Jurkat, Clone E6-1 (cell line): Measurements from ENCODE around the gene HSD17B2.

ENCODE experiments used
- DNase-seq: peaks from one replicate; pipeline ENCODE4 v3.0.0-alpha.2; 2011; ENCODE audit warnings: low read depth, low spot score
- H3K4me3 ChIP-seq: 2 replicates; pipeline ENCODE4 v1.5.1; 2011; ENCODE audit warnings: mild to moderate bottlenecking, low read length, control low read depth, moderate library complexity

HSD17B2 gene

DNA sequence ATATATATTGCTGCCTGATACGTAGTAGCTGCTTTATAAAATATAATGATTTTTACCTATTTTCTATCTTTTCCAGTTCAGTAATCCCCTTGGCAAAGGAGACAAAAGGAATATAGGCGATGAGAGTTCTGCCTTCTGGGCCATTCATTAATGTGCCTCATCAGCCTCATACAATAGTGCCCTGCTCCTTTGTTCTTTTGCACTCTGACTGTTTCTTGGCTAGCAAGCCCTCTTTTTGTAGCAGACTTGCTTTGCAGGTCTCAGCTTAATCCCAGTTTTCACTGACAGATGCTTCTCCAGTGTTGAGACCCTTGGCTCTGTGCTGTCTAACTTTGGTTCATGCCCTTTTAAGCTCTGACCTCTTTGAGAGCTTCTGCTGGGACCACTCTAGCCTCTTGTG lies 10.4 kb downstream of the HSD17B2 start:
- no peak overlapping the region for H3K4me3 ChIP-seq
- no peak for DNase-seq

DNA sequence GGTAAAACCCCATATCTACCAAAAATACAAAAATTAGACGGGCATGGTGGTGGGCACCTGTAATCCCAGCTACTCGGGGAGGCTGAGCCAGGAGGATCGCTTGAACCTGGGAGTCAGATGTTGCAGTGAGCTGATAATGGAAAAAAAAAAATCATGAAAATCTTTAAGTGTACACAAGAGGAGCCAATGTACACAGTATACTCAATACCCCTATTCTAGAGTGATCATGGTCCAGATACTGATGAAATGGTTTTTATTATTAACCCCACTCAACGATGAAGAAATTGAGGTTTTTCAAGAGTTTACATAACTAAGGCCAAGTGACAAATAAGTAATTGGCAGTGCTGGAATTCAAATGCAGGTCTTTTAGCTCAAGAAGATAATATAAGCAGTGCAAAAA lies 11.5 kb downstream of the HSD17B2 start:
- no peak for DNase-seq
- H3K4me3 ChIP-seq: no peak overlapping the region

DNA sequence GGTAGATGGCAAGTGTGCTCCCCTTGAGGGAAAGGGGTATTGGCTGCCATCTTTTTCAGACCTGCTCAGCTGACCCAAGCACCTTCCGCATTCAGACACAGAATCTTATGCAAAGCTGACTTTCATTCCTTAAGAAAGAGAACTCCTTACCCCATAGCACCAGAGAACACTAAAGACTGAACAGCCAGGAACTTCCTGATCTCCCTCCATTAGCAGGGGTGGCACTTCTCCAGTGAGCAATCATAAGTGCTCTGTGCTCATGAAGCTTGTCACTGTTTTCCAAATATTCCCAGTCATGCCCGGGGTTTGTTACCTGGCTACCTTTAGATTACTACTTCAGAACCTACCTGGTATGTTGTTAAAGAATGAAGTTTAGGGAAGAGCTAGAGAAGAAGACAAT lies 11.9 kb downstream of the HSD17B2 start:
- no peak overlapping the region for H3K4me3 ChIP-seq
- DNase-seq: no peak

DNA sequence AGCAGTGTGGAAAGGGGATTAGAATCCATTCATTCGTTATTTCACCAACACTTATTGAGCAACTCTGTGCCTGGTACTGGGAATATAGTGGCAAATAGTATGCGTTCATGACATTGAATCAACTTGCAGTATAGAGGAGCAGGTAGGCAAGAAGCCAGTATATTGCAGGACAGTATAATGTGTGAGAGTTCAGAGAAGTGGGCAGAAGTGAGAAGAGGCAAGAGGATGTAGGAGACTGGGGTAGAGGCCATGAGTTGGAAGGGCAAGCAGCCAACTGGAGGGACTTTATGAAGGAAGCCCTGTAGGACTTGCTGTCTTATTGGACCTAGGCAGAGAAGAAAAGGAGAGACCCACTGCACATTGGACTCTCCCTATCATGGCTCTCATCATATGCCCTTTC lies 12.3 kb downstream of the HSD17B2 start:
- H3K4me3 ChIP-seq: no peak overlapping the region
- DNase-seq: no peak

DNA sequence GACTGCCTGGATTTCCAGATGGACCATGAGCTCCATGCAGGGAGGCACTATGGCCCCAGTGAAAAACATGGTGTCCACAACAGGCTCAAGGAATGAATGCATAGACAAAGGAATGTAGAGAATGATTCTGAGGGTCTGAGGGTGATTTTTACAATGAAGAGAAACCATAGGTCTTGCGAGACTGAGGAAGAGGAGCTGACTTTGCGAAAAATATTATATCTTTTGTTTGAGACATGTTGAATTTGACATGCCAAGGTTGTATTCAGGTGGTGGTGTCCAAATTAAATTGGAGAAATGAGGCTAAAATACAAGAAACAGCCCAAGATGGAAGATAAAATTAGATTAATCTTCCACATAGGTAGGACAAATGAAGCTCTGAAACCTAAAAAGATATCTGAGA lies 12.7 kb downstream of the HSD17B2 start:
- H3K4me3 ChIP-seq: no peak overlapping the region
- DNase-seq: no peak

DNA sequence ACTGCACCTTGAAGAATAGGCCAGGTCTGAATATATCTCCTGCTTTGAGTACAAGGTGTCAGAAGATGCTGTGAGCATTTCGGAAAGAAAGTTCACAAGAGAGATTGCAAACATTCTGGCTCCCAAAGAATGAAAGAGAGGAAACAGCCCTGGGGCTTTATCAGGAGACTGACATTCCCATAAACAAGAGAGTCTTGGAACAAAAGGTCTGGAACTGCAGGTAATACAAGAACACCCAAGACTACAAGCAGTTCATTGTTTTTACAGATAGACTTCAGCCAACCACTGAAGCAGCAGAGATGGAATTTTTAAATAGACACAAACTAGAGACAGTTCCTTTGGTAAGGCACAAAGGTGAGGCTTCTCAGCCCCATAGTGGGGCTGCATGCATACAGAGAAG lies 14.4 kb downstream of the HSD17B2 start:
- H3K4me3 ChIP-seq: no peak overlapping the region
- no peak for DNase-seq

DNA sequence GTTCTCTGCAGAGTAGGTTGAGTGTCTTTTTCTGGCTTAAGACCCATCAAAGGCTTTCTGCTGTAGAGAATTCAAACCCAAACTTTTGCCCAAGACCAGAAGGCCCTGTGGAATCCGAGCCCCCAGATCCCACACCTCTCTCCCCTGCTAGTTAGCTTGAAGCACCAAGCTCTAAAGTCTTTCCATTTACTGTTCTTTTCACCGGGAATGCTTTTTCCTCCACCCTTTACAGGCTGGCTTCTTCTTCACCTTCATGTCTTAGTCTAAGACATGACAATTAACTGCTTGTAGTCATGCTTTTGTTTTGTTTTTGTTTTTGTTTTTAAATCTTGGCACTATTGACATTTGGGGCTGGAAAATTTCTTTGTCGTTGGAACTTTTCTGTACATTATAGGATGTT lies 15.5 kb downstream of the HSD17B2 start:
- H3K4me3 ChIP-seq: no peak overlapping the region
- DNase-seq: no peak

DNA sequence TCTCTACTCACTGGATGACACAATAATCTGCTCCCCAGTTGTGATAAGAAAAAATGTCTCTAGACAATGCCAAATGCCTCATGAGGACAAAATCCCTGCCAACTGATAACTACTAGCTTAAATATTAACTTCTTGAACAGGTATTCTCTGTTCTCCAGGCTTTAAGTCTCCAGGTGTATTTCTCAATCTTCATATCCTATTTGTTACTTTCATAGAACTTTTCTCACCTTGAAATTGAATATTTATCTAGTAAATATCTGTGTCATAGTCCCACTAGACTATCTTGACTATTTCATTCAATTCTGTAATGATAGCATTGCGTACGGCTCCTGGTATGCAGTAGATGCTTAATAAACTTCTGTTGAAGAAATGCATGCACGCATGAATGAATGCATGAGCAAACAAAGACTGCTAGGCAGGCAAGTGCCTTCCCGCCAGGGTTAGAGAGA lies 15.9 kb downstream of the HSD17B2 start:
- DNase-seq: no peak
- no peak overlapping the region for H3K4me3 ChIP-seq

DNA sequence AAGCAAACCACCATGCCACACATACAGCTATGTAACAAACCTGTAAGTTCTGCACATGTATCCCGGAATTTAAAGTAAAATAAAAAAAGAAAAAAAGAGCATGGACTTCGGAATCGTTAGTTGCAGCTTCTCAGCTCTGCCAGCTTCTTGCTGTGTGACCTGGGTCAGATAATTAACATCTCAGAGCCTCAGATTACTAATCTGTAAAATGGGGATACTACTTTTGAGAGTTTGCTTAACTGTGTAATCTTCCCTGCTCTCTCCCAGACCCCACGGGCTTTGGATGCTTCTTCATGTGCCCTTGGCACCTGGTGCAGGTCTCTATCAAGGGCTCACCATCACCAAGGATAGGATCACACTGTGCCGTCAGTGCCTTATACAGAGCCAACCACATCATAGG lies 16.6 kb downstream of the HSD17B2 start:
- no peak overlapping the region for H3K4me3 ChIP-seq
- DNase-seq: no peak

DNA sequence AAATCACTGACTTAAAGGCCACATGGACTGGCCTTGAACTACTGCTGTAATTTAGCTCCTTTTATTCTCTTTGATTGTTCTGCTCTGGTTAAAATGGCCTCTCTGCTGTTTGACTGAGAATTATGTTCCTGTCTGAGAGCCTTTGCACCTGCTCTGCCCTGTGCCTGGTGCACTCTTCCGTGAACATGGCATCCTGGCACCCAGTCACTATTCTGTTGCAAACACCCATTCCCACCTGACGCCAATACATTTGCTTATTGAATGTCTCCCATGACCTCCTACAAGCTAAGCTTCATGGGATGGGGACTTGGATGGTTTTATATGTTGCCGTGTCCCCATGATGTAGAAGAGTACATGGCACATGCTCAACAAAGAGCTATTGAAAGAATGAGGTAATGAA lies 20.1 kb downstream of the HSD17B2 start:
- no peak for DNase-seq
- no peak overlapping the region for H3K4me3 ChIP-seq

DNA sequence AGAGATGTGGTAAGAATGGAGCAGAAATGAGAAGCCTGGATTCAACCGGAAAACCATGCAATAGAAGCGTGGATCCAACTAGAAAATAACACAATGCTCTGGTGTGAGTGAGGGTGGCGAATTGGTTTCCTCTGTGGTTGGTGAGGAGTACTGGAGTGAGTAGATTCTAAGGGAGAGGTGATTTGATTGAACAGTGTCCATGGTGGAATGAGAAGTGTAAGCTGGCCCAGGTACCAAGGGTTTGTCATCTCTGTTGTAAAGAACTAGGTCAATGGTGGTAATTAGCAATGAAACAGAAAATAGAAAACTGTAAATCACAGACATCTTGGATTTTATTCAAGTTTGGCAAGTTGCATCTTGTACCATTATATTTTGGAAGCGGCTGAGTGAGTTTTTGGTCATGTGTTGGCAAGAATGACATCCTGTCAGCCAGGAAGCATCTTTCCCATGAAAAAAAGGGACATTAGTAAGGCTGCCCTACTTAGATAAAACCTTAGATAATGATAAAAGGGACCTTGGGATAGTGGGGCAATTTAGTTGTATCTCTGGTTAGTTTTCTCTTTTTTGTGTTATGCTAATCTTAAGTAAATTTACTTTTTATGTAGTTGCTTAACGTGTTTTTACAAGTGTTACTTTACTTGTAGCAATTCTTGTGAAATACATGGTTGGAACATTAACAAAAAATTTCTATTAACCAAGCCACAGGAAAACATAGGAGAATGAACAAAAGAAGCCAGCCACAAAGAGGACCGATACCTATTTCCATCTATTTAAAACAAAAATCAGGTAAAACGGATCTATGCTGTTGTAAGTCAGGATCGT lies 20.9 kb downstream of the HSD17B2 start:
- no peak for DNase-seq
- H3K4me3 ChIP-seq: no peak overlapping the region

DNA sequence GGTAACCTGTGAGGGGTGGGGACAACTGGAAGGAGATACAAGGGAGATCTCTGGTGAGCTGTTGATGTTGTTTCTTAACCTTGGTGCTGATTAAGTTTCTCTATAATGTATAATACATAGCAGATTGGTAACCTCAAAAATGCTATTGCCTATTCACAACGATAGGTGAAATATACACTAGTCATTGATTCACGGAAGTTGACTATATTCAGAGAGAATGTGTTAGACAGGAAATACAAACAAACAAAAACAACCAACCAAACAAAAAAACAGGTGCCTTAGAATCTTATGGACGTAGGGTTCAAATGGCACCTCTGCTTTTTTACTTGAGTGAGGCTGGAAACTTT lies 21.5 kb downstream of the HSD17B2 start:
- H3K4me3 ChIP-seq: no peak overlapping the region
- no peak for DNase-seq

DNA sequence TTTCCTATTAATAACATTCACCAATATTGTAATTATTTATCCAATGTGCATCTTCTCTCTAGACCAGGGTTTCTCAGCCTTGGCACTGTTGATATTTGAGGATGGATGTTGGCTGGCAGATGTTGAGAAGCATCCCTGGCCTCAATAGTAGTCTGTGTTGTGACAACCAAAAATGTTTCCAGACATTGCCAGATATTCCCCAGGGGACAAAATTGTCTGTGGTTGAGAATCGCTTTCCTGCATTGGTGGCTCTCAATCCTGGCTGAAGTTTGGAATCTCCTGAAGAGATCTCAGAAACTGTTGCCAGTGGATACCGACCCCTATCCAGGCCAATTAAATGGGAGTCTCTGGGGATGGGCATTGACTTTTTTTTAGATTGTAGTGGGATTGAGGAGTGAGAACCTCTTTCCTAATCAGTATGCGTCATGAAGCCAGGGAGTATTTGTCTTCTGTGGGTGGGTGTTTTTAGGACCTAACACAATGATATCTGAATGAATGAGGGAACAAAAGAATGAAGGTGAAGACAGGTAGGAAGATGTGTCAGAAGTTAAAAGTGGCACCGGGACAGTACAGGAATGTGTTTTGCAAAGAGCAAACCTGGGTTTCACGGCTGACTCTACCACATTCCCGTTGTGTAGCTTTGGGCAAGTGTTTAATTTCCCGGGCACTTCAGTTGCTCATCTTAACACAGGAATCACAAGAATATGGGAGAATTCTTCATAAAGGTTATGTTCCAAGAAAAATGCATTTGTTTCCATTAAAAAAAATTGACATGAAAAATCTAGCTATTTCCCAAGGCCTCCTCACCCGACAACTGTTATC lies 24.3 kb downstream of the HSD17B2 start:
- H3K4me3 ChIP-seq: no peak overlapping the region
- DNase-seq: no peak

DNA sequence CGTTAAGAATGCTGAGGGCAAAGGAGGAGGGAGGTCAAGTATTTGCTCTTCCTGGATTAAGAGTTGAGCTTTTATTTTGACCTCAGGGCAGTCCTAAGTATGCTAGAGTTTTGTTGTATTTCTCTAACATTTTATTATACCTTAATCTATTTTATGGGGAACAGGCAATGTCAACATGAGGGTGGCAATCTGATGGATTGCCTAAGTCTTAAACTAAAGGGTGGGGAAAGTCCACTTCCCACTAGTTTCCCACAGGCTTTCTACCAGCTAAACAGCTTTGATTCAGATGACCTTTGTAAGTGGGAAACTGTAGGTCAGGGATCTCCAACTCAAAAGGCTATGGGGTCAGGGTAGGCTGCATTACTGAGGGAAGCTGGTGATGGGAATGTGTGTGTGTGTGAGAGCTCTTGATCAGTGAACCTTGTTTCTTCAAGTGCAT lies 24.9 kb downstream of the HSD17B2 start:
- no peak overlapping the region for H3K4me3 ChIP-seq
- DNase-seq: no peak

DNA sequence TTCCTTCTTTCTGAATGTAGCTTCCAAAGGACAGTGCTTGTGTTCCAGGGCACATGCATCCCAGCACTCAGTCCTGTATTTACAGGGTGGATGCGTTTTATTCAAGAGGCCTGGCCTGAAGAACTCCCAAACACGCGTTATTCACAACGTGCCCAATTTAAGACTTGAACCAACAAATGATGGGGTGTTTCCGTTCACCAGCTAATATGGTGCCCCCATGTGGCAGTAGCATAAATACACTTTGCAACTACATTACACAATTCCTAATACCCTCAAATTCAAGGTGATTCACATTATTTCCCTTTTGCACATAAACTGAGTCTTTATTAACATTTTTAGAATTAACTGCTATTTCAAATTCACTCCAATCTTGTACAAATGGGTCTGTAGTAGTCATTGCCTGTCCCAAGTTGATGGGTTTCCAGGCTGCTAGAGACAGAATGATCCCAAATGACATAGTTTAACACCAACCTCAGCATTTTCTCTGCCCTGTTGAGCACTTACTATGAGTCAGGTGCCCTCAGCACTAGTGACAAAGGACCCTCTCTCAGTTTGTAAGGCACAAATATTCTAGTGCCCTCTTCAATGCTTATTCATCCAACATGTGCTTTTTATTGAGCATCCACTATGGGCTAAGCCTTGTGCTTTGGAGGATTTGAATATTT lies 26.9 kb downstream of the HSD17B2 start:
- peak; percentile 37 for DNase-seq
- H3K4me3 ChIP-seq: no peak overlapping the region

DNA sequence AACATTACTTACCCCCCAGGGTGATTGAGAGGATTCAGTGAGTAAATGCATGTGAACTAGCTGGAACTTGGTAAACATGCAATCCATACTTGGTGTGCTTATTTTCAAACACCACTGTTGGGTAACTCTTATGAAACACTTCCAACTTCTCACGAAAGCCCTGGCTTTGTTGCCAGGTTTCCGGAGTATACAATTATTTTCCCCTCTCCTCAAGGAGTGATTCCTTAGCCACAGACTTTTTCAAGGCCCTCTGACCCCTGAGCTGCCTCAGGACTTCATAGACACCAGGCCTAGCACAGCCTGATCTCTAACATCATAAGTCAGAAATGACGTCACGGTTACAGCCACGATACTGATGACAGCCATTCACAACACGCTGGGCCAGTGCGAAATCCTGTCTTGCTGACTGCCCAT lies 27.6 kb downstream of the HSD17B2 start:
- no peak for DNase-seq

DNA sequence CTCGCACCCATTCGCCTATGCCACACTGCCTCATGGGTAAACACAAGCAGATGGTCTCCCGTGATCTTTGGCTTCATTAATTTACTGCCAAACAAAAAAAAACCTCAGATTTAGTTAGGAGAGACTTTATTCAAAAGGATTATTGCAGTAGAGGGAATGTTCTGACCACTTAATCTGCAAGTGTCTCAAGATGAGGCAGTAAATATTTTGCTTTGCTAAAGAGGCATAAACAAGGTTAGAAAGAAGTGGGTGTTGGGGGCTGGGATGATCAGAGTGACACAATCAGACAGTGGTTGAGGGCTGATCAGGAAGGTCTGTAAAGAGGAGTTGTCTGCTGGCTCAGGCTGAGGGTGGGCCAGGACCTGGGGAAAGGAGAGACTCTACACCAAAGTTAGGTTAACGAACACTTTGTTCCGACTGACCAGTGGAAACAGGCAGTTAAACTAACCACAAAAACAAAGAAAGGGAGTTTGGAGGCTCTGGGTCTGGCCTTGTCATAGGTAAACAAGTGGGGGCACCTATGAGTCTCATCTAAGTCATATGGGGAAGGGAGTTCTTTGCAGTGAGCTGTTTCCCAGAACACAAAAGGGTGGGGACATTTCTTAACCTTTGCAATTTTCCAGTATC lies 28.5 kb downstream of the HSD17B2 start:
- DNase-seq: no peak

More for the DNA sequence above, 27.6 kb downstream of the HSD17B2 start:
- H3K4me3 ChIP-seq: no peak overlapping the region

DNA sequence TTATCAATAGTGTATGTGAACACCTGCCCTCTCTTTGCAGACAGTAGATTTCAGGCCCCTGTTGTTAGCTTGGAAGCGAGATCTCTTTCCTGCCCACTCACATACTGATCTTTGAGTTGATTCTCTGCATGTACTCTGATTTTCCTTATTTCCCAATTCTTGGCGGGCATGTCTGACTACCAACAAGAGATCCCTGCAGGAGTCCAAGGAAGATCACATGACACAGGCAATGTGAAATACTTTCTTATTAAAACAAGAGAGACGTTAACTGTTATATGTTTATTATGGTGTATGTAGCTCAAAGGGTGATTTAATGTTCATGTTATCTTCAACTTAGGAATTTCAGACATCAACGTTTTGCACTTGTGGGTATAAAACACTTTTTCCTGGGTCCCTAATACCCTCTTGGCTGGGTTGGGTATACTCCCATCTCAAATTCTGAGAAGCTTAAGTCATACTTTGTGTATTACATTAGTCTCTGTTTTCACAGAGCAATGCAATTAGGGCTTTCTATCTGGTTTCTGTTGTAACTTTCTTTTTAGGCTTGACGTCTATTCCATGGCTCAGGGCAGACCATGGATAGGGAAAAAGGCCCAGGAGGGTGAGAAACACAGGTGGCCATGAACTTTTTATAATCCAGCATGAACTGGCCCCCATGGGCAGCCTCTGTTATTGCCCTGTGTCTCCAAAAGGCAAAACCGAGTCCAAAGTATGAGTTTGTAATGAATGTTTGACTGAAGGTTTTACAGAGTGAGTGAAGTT lies 32.2 kb downstream of the HSD17B2 start:
- DNase-seq: no peak
- H3K4me3 ChIP-seq: no peak overlapping the region

More for the DNA sequence above, 28.5 kb downstream of the HSD17B2 start:
- no peak overlapping the region for H3K4me3 ChIP-seq

DNA sequence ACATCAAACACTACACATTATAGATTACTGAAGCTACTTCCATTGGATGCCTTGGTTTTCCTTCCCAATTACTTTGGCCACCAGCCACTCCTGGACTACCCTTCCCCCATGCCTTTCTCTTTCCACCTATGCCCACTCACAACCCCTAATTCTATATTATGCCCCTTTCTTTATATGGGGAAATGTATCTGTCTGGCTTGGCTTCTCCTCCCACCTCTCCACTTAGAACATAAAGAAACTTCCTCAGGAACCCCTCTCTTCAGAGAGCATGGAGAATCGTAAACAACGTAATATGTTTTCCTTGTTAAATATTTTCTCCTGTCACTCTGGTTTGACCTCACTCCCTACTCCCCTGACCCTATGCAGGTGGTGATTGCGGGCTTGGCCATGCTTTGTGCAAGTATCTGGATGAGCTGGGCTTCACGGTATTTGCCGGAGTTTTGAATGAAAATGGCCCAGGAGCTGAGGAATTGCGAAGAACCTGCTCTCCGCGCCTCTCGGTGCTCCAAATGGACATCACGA lies 32.8 kb downstream of the HSD17B2 start:
- no peak for DNase-seq
- no peak overlapping the region for H3K4me3 ChIP-seq
